CD14-positive monocyte (primary cell): ENCODE data around the gene RIT1. TPM values are rescaled to one million over a fixed set of nuclear protein-coding genes. Genes with fewer than 3 reads are reported as not detected.

Experiments used
- DNase-seq, 3 donors: peaks; one replicate each; pipeline ENCODE4 v3.0.0-alpha.2; 2011 to 2022
- H2AFZ ChIP-seq: 2 replicates; pipeline ENCODE4 v1.6.0; 2012; ENCODE audit warnings: mild to moderate bottlenecking, low read depth, low read length, inconsistent platforms; ENCODE audit not compliant: insufficient read depth, poor library complexity, severe bottlenecking
- H3K27ac ChIP-seq, 2 donors: 1 replicate in 1 of 2; 2 replicates in 1 of 2; pipeline ENCODE4 v1.5.1; 2012 to 2013; ENCODE audit warnings: low read length in 2 of 2, control low read depth in 1 of 2, inconsistent platforms in 1 of 2, low read depth in 1 of 2, mild to moderate bottlenecking in 1 of 2
- H3K27me3 ChIP-seq, 2 donors: one replicate each; pipeline versions ENCODE4 v1.6.0 to v1.6.1; 2011 to 2013; ENCODE audit warnings: low read length in 2 of 2; ENCODE audit not compliant: control insufficient read depth in 2 of 2, insufficient read depth in 2 of 2
- H3K36me3 ChIP-seq, 2 donors: replicated peaks in 1 of 2; 1 replicate in 1 of 2; 2 replicates in 1 of 2; pipeline versions ENCODE4 v1.5.1 to v1.6.1; 2012 to 2013; ENCODE audit warnings: low read length in 2 of 2, control low read depth in 1 of 2, inconsistent platforms in 1 of 2, mild to moderate bottlenecking in 1 of 2; ENCODE audit not compliant: insufficient read depth in 2 of 2, control insufficient read depth in 1 of 2
- H3K4me1 ChIP-seq, 2 donors: 1 replicate in 1 of 2; 2 replicates in 1 of 2; pipeline versions ENCODE4 v1.5.1 to v1.6.1; 2012 to 2013; ENCODE audit warnings: low read length in 2 of 2, control low read depth in 1 of 2, inconsistent platforms in 1 of 2, mild to moderate bottlenecking in 1 of 2, moderate library complexity in 1 of 2; ENCODE audit not compliant: insufficient read depth in 2 of 2, control insufficient read depth in 1 of 2
- H3K4me2 ChIP-seq: replicated peaks from 2 replicates; pipeline ENCODE3; 2012; ENCODE audit warnings: low read length, moderate library complexity, mild to moderate bottlenecking; ENCODE audit not compliant: poor library complexity, severe bottlenecking; ENCODE audit errors: extremely low read depth
- H3K4me3 ChIP-seq, 3 experiments: fragments of 200-600 bp in 1 of 3; sonication (generic) in 1 of 3; replicated peaks in 1 of 3; 1 replicate in 2 of 3; 2 replicates in 1 of 3; pipeline ENCODE4 v1.5.1; 2011 to 2013; ENCODE audit warnings: low read length in 3 of 3, mild to moderate bottlenecking in 3 of 3, control low read depth in 2 of 3, low read depth in 2 of 3, inconsistent platforms in 1 of 3, moderate library complexity in 1 of 3
- H3K79me2 ChIP-seq: 2 replicates; pipeline ENCODE4 v1.6.0; 2012; ENCODE audit warnings: mild to moderate bottlenecking, control low read depth, inconsistent platforms, low read length, moderate library complexity; ENCODE audit not compliant: insufficient read depth
- H3K9ac ChIP-seq: 2 replicates; pipeline ENCODE4 v1.6.0; 2017; ENCODE audit warnings: low read length, mild to moderate bottlenecking; ENCODE audit not compliant: insufficient read depth, poor library complexity, severe bottlenecking
- H3K9me3 ChIP-seq, 2 donors: replicated peaks in 1 of 2; 1 replicate in 1 of 2; 2 replicates in 1 of 2; pipeline versions ENCODE4 v1.5.1 to v1.6.1; 2012 to 2013; ENCODE audit warnings: low read length in 2 of 2, control low read depth in 1 of 2; ENCODE audit not compliant: control insufficient read depth in 1 of 2, insufficient read depth in 1 of 2
- H4K20me1 ChIP-seq: 2 replicates; pipeline ENCODE4 v1.6.0; 2012; ENCODE audit warnings: mild to moderate bottlenecking, low read length, control low read depth, moderate library complexity; ENCODE audit not compliant: insufficient read depth
- H3K27ac Mint-ChIP-seq, 7 donors: one replicate each; pipeline ENCODE4 v1.8.0; 2020; ENCODE audit warnings: mild to moderate bottlenecking in 7 of 7, mixed read lengths in 7 of 7, moderate library complexity in 6 of 7, inconsistent platforms in 2 of 7
- H3K27me3 Mint-ChIP-seq, 3 donors: one replicate each; pipeline ENCODE4 v1.8.0; 2021 to 2022; ENCODE audit warnings: low read depth in 3 of 3, mild to moderate bottlenecking in 3 of 3, mixed read lengths in 3 of 3, moderate library complexity in 3 of 3, inconsistent platforms in 1 of 3
- H3K36me3 Mint-ChIP-seq, 2 donors: one replicate each; pipeline ENCODE4 v1.8.0; 2020; ENCODE audit warnings: mixed read lengths in 2 of 2, inconsistent platforms in 1 of 2, mild to moderate bottlenecking in 1 of 2
- H3K4me1 Mint-ChIP-seq: one replicate; pipeline ENCODE4 v1.8.0; 2020; ENCODE audit warnings: mild to moderate bottlenecking, mixed read lengths
- H3K4me3 Mint-ChIP-seq, 2 donors: one replicate each; pipeline ENCODE4 v1.8.0; 2020; ENCODE audit warnings: mild to moderate bottlenecking in 2 of 2, mixed read lengths in 2 of 2, moderate library complexity in 1 of 2
- H3K9me3 Mint-ChIP-seq, 7 donors: one replicate each; pipeline ENCODE4 v1.8.0; 2020 to 2022; ENCODE audit warnings: mixed read lengths in 7 of 7, mild to moderate bottlenecking in 6 of 7, moderate library complexity in 6 of 7, inconsistent platforms in 2 of 7
- CTCF ChIP-seq: fragments of 200-600 bp; IDR thresholded peaks from one replicate; pipeline ENCODE4 v1.8.0; 2022; ENCODE audit warnings: antibody characterized with exemption, mild to moderate bottlenecking
- WGBS: methylation state at CpG from one replicate; pipeline ENCODE4 v1.1.5; 2013; ENCODE audit warnings: missing lambda C conversion rate; ENCODE audit not compliant: insufficient coverage; 5-methylcytosine and 5-hydroxymethylcytosine counted together
- intact Hi-C, 2 donors: fragments of 100-400 bp; cut with micrococcal nuclease; formaldehyde crosslinking; loops; one replicate each; pipeline versions ENCODE4 v1.15.0 to v1.15.1; 2023
- polyA plus RNA-seq, 3 donors: library from polyadenylated mRNA; depleted of rRNA in 1 of 3; unstranded in 2 of 3; stranded (reverse) in 1 of 3; fragments of 300-500 nt in 2 of 3; fragments of >200 nt in 1 of 3; fragmentation: Illumina TruSeq in 2 of 3; gene quantifications; 1 replicate in 2 of 3; 2 replicates in 1 of 3; pipeline ENCODE4 v1.2.3, GENCODE V29; 2012 to 2021

Gene RIT1
- polyA plus RNA-seq, 3 donors = 57.2 to 76.8 (median 69.6) TPM

DNA sequence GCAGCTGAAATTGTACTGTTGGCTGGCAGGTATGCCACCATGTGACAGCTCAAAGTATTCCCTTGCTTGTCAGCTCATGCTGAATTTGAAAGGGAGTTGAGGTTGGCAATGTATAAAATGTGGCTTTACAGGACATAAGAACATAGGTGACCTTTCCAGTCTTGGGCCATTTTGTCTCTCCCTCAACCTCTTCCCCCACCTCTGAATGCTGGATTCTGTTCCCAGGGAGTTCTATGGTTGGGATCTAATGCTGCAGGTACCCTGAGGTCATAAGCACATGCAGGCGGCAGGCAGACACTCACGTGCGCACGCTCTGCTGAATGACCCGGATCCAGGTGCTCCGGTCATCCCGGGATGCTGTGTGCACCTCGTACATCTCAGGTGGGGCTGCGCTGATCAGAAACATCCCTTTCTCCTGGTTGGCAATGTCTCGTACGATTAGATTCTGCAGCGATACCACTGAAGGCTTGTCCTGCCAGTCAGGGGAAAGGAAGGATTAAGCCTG lies 46.3 kb upstream of the RIT1 start:
- Histone ChIP-seq H2AFZ (no peak overlapping the region), H4K20me1 (peaks cover 98% of the 10 kb centered on the region), H3K36me3 (peaks cover 94 to 100% of the 10 kb centered on the region in 2 donors), H3K79me2 (peaks cover 95% of the 10 kb centered on the region), H3K4me3 (no peak overlapping the region), H3K4me2 (no peak overlapping the region), H3K27ac (peak overlapping the region in 1 of 2 donors; percentile 41), H3K9me3 (no peaks in the 10 kb centered on the region), H3K4me1 (peaks cover 27 to 40% of the 10 kb centered on the region in 2 donors), H3K27me3 (no peaks in the 10 kb centered on the region), H3K9ac (no peak overlapping the region)
- WGBS = 97% methylated on average over 8 of the region's 12 CpGs
- H3K9me3 Mint-ChIP-seq = peaks cover 0 to 7% (median 0%) of the 10 kb centered on the region in 7 donors
- peaks cover 85 to 99% of the 10 kb centered on the region in 2 donors for H3K36me3 Mint-ChIP-seq
- peak overlapping the region in 2 of 7 donors; percentile 26 to 84 for H3K27ac Mint-ChIP-seq
- DNase-seq = no peak
- peaks cover 27% of the 10 kb centered on the region for H3K4me1 Mint-ChIP-seq
- no peak overlapping the region for H3K4me3 Mint-ChIP-seq
- intact Hi-C loops = no loop called here
- no peak for TF ChIP-seq CTCF
- peaks cover 0 to 1% (median 0%) of the 10 kb centered on the region in 3 donors for H3K27me3 Mint-ChIP-seq

DNA sequence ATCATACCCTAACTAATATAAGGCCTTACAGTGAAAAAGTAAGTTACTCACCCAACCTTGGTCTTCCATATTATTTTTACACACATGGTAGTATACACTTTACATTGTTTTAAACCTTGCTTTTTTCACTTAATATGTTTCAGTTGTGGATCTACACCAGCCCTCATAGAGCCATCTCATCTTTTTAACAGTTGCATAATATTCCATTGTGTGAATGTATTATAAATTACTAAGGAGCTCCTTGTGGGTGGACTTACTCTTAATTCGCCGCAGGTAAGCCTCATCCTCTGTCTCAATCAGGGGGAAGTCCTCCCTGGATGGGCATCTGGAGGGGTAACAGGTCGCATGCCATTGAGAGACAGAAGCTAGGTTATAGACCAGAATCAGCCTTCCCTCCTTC lies 43.5 kb upstream of the RIT1 start:
- Histone ChIP-seq H3K9ac (no peak overlapping the region), H3K36me3 (peaks cover 98 to 100% of the 10 kb centered on the region in 2 donors), H3K27me3 (no peaks in the 10 kb centered on the region), H3K4me3 (no peak overlapping the region), H2AFZ (no peak overlapping the region), H3K9me3 (no peaks in the 10 kb centered on the region), H3K27ac (peak overlapping the region in 1 of 2 donors; percentile 62), H3K4me2 (no peak overlapping the region), H3K79me2 (peaks cover 94% of the 10 kb centered on the region), H4K20me1 (peaks cover 99% of the 10 kb centered on the region), H3K4me1 (peaks cover 12 to 37% of the 10 kb centered on the region in 2 donors)
- DNase-seq = no peak
- Mint-ChIP-seq H3K4me3 (no peak overlapping the region), H3K36me3 (peaks cover 82 to 96% of the 10 kb centered on the region in 2 donors), H3K27me3 (peaks cover 0 to 1% (median 0%) of the 10 kb centered on the region in 3 donors), H3K27ac (peak overlapping the region; percentile 76 to 88 (median 81)), H3K4me1 (peaks cover 13% of the 10 kb centered on the region), H3K9me3 (peaks cover 0 to 7% (median 0%) of the 10 kb centered on the region in 7 donors)
- TF ChIP-seq CTCF = no peak
- WGBS = no CpG with 5 or more reads among the region's 3 CpGs
- intact Hi-C loops = no loop called here
